SK-N-SH (cell line): ENCODE results near the gene PPM1L.

ENCODE experiments used
- EP300 ChIP-seq, 2 experiments: IDR thresholded peaks; 2 replicates each; pipeline versions ENCODE4 v1.4.0 to v1.6.1; 2012; ENCODE audit warnings: borderline replicate concordance in 1 of 2, low read depth in 1 of 2, low read length in 1 of 2
- NRF1 ChIP-seq: IDR thresholded peaks from 2 replicates; pipeline ENCODE4 v1.6.1; 2012; ENCODE audit warnings: low read depth, mild to moderate bottlenecking, low read length
- RAD21 ChIP-seq: IDR thresholded peaks from 2 replicates; pipeline ENCODE4 v1.6.1; 2012; ENCODE audit warnings: mild to moderate bottlenecking, low read length
- SIN3A ChIP-seq: IDR thresholded peaks from 2 replicates; pipeline ENCODE4 v1.6.1; 2012; ENCODE audit warnings: low read depth, mild to moderate bottlenecking, low read length, moderate library complexity, borderline replicate concordance
- SMC3 ChIP-seq: IDR thresholded peaks from 2 replicates; pipeline ENCODE4 v1.6.1; 2012; ENCODE audit warnings: low read depth, low read length, improper control_type of control experiment
- YY1 ChIP-seq: IDR thresholded peaks from 2 replicates; pipeline ENCODE4 v1.4.0; 2012; ENCODE audit warnings: low read depth, mild to moderate bottlenecking
- TF ChIP-seq, protein P1 (sequence below): fragments of 150-350 bp; IDR thresholded peaks from 2 replicates; pipeline ENCODE4 v1.6.1; 2016; ENCODE audit warnings: mild to moderate bottlenecking, low read depth, low read length
- TF ChIP-seq, protein P2 (sequence below): IDR thresholded peaks from 2 replicates; pipeline ENCODE4 v1.4.0; 2012; ENCODE audit warnings: low read depth, borderline replicate concordance
- TF ChIP-seq, protein P3 (sequence below): IDR thresholded peaks from 2 replicates; pipeline ENCODE4 v1.6.1; 2012; ENCODE audit warnings: mild to moderate bottlenecking, low read depth, low read length, moderate library complexity
- TF ChIP-seq, protein P4 (sequence below): fragments of 200-600 bp; sonication (generic); IDR thresholded peaks from 2 replicates; pipeline ENCODE4 v1.6.1; 2017; ENCODE audit warnings: antibody characterized with exemption, mild to moderate bottlenecking, moderate library complexity
- TF ChIP-seq, protein P5 (sequence below): IDR thresholded peaks from 2 replicates; pipeline ENCODE4 v1.4.0; 2012; ENCODE audit warnings: low read depth
- TF ChIP-seq, protein P6 (sequence below): fragments of 150-350 bp; IDR thresholded peaks from 2 replicates; pipeline ENCODE4 v1.6.1; 2017; ENCODE audit warnings: antibody characterized with exemption, low read length, low read depth, borderline replicate concordance

DNA sequence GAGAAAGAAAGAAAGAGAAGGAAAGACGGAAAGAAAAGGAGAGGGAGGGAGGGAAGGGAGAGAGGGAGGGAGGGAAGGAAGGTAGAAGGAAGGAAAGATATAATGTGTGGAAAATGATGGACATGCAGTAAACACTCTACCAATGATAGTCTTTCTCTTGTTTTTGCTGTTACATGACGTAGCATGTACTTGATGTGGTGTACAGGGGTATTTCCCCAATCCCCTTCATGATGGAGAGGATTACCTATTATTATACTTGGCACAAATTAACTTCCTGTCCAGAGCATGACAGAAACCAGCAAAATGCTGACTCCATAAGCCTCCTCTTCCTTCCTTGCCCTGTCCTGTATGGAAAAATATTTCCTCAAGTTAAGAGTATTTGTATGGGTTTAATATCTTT, 224.7 kb downstream of the PPM1L start:
- TF ChIP-seq, protein P1, sequence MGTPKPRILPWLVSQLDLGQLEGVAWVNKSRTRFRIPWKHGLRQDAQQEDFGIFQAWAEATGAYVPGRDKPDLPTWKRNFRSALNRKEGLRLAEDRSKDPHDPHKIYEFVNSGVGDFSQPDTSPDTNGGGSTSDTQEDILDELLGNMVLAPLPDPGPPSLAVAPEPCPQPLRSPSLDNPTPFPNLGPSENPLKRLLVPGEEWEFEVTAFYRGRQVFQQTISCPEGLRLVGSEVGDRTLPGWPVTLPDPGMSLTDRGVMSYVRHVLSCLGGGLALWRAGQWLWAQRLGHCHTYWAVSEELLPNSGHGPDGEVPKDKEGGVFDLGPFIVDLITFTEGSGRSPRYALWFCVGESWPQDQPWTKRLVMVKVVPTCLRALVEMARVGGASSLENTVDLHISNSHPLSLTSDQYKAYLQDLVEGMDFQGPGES: no peak
- TF ChIP-seq, protein P2, sequence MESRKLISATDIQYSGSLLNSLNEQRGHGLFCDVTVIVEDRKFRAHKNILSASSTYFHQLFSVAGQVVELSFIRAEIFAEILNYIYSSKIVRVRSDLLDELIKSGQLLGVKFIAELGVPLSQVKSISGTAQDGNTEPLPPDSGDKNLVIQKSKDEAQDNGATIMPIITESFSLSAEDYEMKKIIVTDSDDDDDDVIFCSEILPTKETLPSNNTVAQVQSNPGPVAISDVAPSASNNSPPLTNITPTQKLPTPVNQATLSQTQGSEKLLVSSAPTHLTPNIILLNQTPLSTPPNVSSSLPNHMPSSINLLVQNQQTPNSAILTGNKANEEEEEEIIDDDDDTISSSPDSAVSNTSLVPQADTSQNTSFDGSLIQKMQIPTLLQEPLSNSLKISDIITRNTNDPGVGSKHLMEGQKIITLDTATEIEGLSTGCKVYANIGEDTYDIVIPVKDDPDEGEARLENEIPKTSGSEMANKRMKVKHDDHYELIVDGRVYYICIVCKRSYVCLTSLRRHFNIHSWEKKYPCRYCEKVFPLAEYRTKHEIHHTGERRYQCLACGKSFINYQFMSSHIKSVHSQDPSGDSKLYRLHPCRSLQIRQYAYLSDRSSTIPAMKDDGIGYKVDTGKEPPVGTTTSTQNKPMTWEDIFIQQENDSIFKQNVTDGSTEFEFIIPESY: no peak
- TF ChIP-seq, protein P3, sequence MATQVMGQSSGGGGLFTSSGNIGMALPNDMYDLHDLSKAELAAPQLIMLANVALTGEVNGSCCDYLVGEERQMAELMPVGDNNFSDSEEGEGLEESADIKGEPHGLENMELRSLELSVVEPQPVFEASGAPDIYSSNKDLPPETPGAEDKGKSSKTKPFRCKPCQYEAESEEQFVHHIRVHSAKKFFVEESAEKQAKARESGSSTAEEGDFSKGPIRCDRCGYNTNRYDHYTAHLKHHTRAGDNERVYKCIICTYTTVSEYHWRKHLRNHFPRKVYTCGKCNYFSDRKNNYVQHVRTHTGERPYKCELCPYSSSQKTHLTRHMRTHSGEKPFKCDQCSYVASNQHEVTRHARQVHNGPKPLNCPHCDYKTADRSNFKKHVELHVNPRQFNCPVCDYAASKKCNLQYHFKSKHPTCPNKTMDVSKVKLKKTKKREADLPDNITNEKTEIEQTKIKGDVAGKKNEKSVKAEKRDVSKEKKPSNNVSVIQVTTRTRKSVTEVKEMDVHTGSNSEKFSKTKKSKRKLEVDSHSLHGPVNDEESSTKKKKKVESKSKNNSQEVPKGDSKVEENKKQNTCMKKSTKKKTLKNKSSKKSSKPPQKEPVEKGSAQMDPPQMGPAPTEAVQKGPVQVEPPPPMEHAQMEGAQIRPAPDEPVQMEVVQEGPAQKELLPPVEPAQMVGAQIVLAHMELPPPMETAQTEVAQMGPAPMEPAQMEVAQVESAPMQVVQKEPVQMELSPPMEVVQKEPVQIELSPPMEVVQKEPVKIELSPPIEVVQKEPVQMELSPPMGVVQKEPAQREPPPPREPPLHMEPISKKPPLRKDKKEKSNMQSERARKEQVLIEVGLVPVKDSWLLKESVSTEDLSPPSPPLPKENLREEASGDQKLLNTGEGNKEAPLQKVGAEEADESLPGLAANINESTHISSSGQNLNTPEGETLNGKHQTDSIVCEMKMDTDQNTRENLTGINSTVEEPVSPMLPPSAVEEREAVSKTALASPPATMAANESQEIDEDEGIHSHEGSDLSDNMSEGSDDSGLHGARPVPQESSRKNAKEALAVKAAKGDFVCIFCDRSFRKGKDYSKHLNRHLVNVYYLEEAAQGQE: no peak
- no peak for TF ChIP-seq EP300 (IDR thresholded peaks at IDR 0.05; ENCODE audit: borderline replicate concordance in 1 of 2, low read depth in 1 of 2, low read length in 1 of 2)
- TF ChIP-seq SIN3A: no peak
- TF ChIP-seq, protein P4, sequence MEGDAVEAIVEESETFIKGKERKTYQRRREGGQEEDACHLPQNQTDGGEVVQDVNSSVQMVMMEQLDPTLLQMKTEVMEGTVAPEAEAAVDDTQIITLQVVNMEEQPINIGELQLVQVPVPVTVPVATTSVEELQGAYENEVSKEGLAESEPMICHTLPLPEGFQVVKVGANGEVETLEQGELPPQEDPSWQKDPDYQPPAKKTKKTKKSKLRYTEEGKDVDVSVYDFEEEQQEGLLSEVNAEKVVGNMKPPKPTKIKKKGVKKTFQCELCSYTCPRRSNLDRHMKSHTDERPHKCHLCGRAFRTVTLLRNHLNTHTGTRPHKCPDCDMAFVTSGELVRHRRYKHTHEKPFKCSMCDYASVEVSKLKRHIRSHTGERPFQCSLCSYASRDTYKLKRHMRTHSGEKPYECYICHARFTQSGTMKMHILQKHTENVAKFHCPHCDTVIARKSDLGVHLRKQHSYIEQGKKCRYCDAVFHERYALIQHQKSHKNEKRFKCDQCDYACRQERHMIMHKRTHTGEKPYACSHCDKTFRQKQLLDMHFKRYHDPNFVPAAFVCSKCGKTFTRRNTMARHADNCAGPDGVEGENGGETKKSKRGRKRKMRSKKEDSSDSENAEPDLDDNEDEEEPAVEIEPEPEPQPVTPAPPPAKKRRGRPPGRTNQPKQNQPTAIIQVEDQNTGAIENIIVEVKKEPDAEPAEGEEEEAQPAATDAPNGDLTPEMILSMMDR: no peak
- TF ChIP-seq NRF1: no peak
- TF ChIP-seq YY1: no peak
- TF ChIP-seq, protein P5, sequence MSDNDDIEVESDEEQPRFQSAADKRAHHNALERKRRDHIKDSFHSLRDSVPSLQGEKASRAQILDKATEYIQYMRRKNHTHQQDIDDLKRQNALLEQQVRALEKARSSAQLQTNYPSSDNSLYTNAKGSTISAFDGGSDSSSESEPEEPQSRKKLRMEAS: no peak
- no peak for TF ChIP-seq RAD21
- TF ChIP-seq, protein P6, sequence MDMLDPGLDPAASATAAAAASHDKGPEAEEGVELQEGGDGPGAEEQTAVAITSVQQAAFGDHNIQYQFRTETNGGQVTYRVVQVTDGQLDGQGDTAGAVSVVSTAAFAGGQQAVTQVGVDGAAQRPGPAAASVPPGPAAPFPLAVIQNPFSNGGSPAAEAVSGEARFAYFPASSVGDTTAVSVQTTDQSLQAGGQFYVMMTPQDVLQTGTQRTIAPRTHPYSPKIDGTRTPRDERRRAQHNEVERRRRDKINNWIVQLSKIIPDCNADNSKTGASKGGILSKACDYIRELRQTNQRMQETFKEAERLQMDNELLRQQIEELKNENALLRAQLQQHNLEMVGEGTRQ: no peak
- no peak for TF ChIP-seq SMC3
